HepG2 (cell line): Measurements from ENCODE around the gene NHP2. TPM values are rescaled to one million over a fixed set of nuclear protein-coding genes. Genes with fewer than 3 reads are reported as not detected.

Experiments
- ARID5B ChIP-seq: IDR thresholded peaks from 2 replicates; pipeline ENCODE4 v1.4.0; 2020; ENCODE audit warnings: mild to moderate bottlenecking, missing genetic modification reagents
- ATAD3A ChIP-seq: sonication (generic); formaldehyde crosslinking; IDR thresholded peaks from 2 replicates; pipeline ENCODE4 v1.4.0; 2020; ENCODE audit warnings: missing genetic modification reagents
- EZH2 ChIP-seq: conservative IDR thresholded peaks from 2 replicates; pipeline ENCODE4 v1.6.1; 2012; ENCODE audit warnings: mild to moderate bottlenecking, low read depth, low read length, moderate library complexity
- HCFC1 ChIP-seq: fragments of 150-350 bp; IDR thresholded peaks from 2 replicates; pipeline ENCODE4 v1.6.1; 2014; ENCODE audit warnings: low read depth, low read length
- HOXD1 ChIP-seq: sonication (generic); formaldehyde crosslinking; IDR thresholded peaks from 2 replicates; pipeline ENCODE4 v1.5.0; 2020; ENCODE audit warnings: missing genetic modification reagents
- NFATC3 ChIP-seq: sonication (generic); formaldehyde crosslinking; IDR thresholded peaks from 2 replicates; pipeline ENCODE4 v1.5.1; 2020; ENCODE audit warnings: mild to moderate bottlenecking, missing genetic modification reagents
- PAWR ChIP-seq: sonication (generic); formaldehyde crosslinking; IDR thresholded peaks from 2 replicates; pipeline ENCODE4 v1.4.0; 2020; ENCODE audit warnings: missing genetic modification reagents, mild to moderate bottlenecking, borderline replicate concordance
- PRDM4 ChIP-seq: sonication (generic); formaldehyde crosslinking; IDR thresholded peaks from 2 replicates; pipeline ENCODE4 v1.9.0; 2021; ENCODE audit warnings: missing genetic modification reagents, borderline replicate concordance
- SCMH1 ChIP-seq: sonication (generic); formaldehyde crosslinking; IDR thresholded peaks from 2 replicates; pipeline ENCODE4 v1.9.0; 2021; ENCODE audit warnings: missing genetic modification reagents, mild to moderate bottlenecking, borderline replicate concordance
- SMC3 ChIP-seq: IDR thresholded peaks from 2 replicates; pipeline ENCODE4 v1.6.1; 2011; ENCODE audit warnings: low read length, improper control_type of control experiment
- ZBTB49 ChIP-seq: sonication (generic); formaldehyde crosslinking; IDR thresholded peaks from 2 replicates; pipeline ENCODE4 v1.4.0; 2020; ENCODE audit warnings: missing genetic modification reagents, borderline replicate concordance
- ZNF446 ChIP-seq: sonication (generic); formaldehyde crosslinking; IDR thresholded peaks from 2 replicates; pipeline ENCODE4 v1.5.0; 2020; ENCODE audit warnings: mild to moderate bottlenecking, missing genetic modification reagents
- ZNF496 ChIP-seq: sonication (generic); formaldehyde crosslinking; IDR thresholded peaks from 2 replicates; pipeline ENCODE4 v1.8.1; 2023; ENCODE audit warnings: mild to moderate bottlenecking, moderate library complexity, missing genetic modification reagents; ENCODE audit not compliant: insufficient replicate concordance
- ZNF547 ChIP-seq: sonication (generic); formaldehyde crosslinking; IDR thresholded peaks from 2 replicates; pipeline ENCODE4 v1.5.1; 2020; ENCODE audit warnings: mild to moderate bottlenecking, missing genetic modification reagents
- ZNF550 ChIP-seq: sonication (generic); formaldehyde crosslinking; IDR thresholded peaks from 2 replicates; pipeline ENCODE4 v1.4.0; 2020; ENCODE audit warnings: mild to moderate bottlenecking, missing genetic modification reagents, borderline replicate concordance
- ZNF704 ChIP-seq: sonication (generic); formaldehyde crosslinking; IDR thresholded peaks from 2 replicates; pipeline ENCODE4 v1.8.1; 2023; ENCODE audit warnings: mild to moderate bottlenecking, inconsistent platforms, moderate library complexity, missing genetic modification reagents, borderline replicate concordance
- polyA plus RNA-seq, 8 experiments: library from polyadenylated mRNA; depleted of rRNA in 3 of 8; stranded (reverse) in 7 of 8; unstranded in 1 of 8; fragments of >200 nt; fragmentation: Illumina TruSeq in 4 of 8; extraction: Trizol in 4 of 8; gene quantifications; 2 replicates each; pipeline versions ENCODE4 v1.2.1 to v1.2.3, GENCODE V29; 2011 to 2016; ENCODE audit warnings: low read depth in 4 of 8, missing spikeins in 1 of 8, mixed read lengths in 1 of 8; ENCODE audit not compliant: insufficient read depth in 1 of 8
- total RNA-seq, 5 experiments: library from RNA; depleted of rRNA; stranded (reverse); fragments of >200 nt; fragmentation: Illumina TruSeq; extraction: Trizol; gene quantifications; 2 replicates each; pipeline ENCODE4 v1.2.3, GENCODE V29; 2016; ENCODE audit warnings: low read depth in 1 of 5

The NHP2 gene
- total and polyA plus RNA-seq, 2 of the 13 experiments (the other 11 are each of a cell fraction or from before 2014, with no cell fraction given), result 56.2 to 96.1 TPM

GRCh38 chr5:178130576-178131445, 22.9 kb downstream of the NHP2 start, which contains the start of gene RMND5B (continued):
- TF ChIP-seq ZBTB49 (CRISPR knock-in tag) (no peak), SMC3 (no peak), ZNF496 (CRISPR knock-in tag) (no peak), PRDM4 (CRISPR knock-in tag) (no peak), ZNF446 (CRISPR knock-in tag) (no peak), EZH2 (no peak), ARID5B (CRISPR knock-in tag) (peak; percentile 45; the same call in 1 of the 2 replicates), SCMH1 (no peak), ATAD3A (CRISPR knock-in tag) (no peak), NFATC3 (CRISPR knock-in tag) (no peak), HCFC1 (no peak; the same call in 1 of the 2 replicates), HOXD1 (CRISPR knock-in tag) (peak; percentile 20; the same call in 1 of the 2 replicates), PAWR (CRISPR knock-in tag) (no peak), ZNF550 (CRISPR knock-in tag) (no peak), ZNF704 (CRISPR knock-in tag) (peak; percentile 38; the same call in 1 of the 2 replicates), ZNF547 (CRISPR knock-in tag) (peak; percentile 76; the same call in 1 of the 2 replicates)
